NCI-H1092 treated with DMSO at 0.1 percent for 48 hours (cell line): Measurements from ENCODE around the gene PKNOX2.

Experiments
- DNase-seq: peaks from one replicate; lab custom pipeline; 2025; lab: John Stamatoyannopoulos, UW

PKNOX2 gene

GRCh38 chr11:125382314-125382791, 217.8 kb downstream of the PKNOX2 start:
- no peak for DNase-seq

GRCh38 chr11:125382822-125383221, 218.3 kb downstream of the PKNOX2 start:
- DNase-seq = no peak

GRCh38 chr11:125384825-125385224, 220.3 kb downstream of the PKNOX2 start:
- DNase-seq = no peak

- no peak for DNase-seq
These were observed 223.3 kb downstream of the PKNOX2 start for GRCh38 chr11:125387901-125388300.

- no peak for DNase-seq
These were observed 224.1 kb downstream of the PKNOX2 start for GRCh38 chr11:125388611-125389010.

- no peak for DNase-seq
These were observed 225.0 kb downstream of the PKNOX2 start for GRCh38 chr11:125389339-125390166.

- no peak for DNase-seq
These were observed 226.4 kb downstream of the PKNOX2 start for GRCh38 chr11:125390946-125391345.

- no peak for DNase-seq
These were observed 228.8 kb downstream of the PKNOX2 start for GRCh38 chr11:125393331-125393730.

GRCh38 chr11:125394296-125394695, 229.7 kb downstream of the PKNOX2 start:
- DNase-seq = no peak

GRCh38 chr11:125397421-125397820, 232.9 kb downstream of the PKNOX2 start:
- DNase-seq = no peak

GRCh38 chr11:125398475-125398874, 233.9 kb downstream of the PKNOX2 start:
- DNase-seq = no peak

GRCh38 chr11:125398994-125399640, 234.6 kb downstream of the PKNOX2 start:
- DNase-seq = no peak

- DNase-seq = no peak
These were observed 235.4 kb downstream of the PKNOX2 start for GRCh38 chr11:125399945-125400344.

GRCh38 chr11:125401235-125401634, 236.7 kb downstream of the PKNOX2 start:
- DNase-seq = no peak

GRCh38 chr11:125401746-125402145, 237.2 kb downstream of the PKNOX2 start:
- no peak for DNase-seq

GRCh38 chr11:125402435-125402834, 237.9 kb downstream of the PKNOX2 start:
- DNase-seq = no peak

- DNase-seq = no peak
These were observed 239.7 kb downstream of the PKNOX2 start for GRCh38 chr11:125404157-125404810.

GRCh38 chr11:125404811-125405790, 240.6 kb downstream of the PKNOX2 start:
- peak; percentile 51 for DNase-seq

- no peak for DNase-seq
These were observed 242.5 kb downstream of the PKNOX2 start for GRCh38 chr11:125407046-125407445.

- DNase-seq = no peak
These were observed 243.8 kb downstream of the PKNOX2 start for GRCh38 chr11:125408311-125408711.

- DNase-seq = no peak
These were observed 245.5 kb downstream of the PKNOX2 start for GRCh38 chr11:125410091-125410490.

GRCh38 chr11:125412177-125412496, 247.6 kb downstream of the PKNOX2 start:
- DNase-seq = no peak
